HG02981 (cell line): ENCODE measurements around the gene RHOBTB1.
"Not testable (repeated sequence)": the region's sequence is repeated elsewhere in the genome, so short reads cannot be mapped to it uniquely, and the experiment has no call there.

ENCODE experiments used
- ATAC-seq: cut with Tn5 transposase; IDR thresholded peaks from one replicate; pipeline ENCODE4 v1.9.1; 2021; ENCODE audit warnings: mild to moderate bottlenecking, moderate library complexity; ENCODE audit not compliant: unreplicated experiment

Gene RHOBTB1

DNA sequence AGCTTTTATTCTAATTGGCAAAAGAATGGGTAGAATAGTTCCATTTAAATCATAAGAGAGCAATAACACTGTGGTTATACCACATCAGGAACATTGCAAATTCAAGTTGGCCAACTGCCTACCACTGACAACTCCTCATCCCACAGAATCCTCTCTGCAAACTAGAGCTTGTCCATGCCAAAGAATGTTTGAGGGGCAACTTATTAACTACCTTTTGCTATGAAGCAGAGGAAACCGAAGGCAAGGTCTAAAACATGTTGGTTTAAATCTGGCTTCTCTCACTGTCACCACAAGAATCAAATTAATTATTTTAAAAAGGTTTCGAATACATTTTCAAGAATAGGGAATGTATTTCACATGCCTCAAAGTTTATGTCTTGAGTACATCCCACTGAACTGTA is 36.0 kb downstream of the RHOBTB1 start:
- ATAC-seq = no peak

DNA sequence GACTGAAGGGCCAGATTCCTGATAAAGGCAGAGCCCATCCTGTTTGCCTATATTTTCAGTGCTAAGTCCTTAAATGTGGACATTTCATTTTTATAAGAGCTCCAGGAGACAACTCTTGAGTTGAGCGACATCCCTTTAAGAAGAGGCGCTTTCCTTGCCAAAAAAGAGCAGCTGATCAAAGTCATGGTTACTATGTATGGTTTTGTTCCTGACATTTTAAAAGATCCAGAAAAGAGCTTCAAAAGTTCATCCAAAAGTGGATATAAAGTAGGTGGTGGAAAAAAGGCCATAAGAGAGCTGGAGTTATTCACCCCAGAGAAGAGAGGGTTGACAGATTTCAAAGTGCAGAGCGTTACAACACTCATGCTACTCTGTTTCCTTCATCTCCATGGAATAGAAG is 36.7 kb downstream of the RHOBTB1 start:
- ATAC-seq = no peak

- not testable (repeated sequence) for ATAC-seq
Measured at GRCh38 chr10:60906825-60907224, 37.2 kb downstream of the RHOBTB1 start.

GRCh38 chr10:60906411-60906810 is 37.6 kb downstream of the RHOBTB1 start:
- ATAC-seq = no peak

GRCh38 chr10:60905580-60905979 is 38.4 kb downstream of the RHOBTB1 start:
- no peak for ATAC-seq

DNA sequence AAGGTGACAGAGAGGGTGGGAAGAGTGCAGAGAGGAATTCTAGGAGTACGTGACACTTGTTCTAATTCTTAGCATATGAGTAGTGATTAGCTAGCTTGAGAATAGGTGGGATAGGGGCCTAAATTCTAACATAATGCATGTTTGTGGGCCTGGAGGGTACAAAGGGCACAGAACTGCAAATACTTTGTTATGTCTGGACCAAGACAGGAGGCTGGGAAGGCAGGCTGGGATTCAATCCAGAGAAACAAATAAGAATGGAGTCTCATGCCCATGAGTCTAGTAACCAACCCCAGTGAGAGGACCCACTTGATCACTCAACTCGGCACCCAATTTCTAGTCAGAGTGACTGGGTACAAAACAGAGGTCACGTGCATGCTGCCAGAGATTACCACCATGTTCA is 40.9 kb downstream of the RHOBTB1 start:
- no peak for ATAC-seq

GRCh38 chr10:60901561-60902235 is 42.3 kb downstream of the RHOBTB1 start:
- no peak for ATAC-seq

DNA sequence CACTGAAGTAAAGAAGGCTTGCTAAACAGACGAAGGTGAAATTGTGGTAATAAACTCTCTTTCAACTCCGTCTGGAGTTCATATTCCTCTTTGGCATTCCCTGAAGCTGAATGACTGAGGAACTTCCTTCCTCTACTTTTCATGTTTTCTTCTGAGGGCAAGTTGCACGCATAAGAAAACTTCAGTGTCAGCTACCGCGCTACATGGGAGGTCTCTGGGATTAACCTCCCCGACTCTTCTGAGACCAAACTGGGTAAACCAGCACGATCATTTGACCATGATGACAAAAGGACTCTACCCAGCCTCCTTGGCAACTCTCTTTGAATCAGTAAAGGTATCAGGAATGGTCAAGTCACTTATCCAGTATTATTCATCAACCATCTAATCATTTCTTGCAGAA is 44.7 kb downstream of the RHOBTB1 start:
- ATAC-seq = no peak

DNA sequence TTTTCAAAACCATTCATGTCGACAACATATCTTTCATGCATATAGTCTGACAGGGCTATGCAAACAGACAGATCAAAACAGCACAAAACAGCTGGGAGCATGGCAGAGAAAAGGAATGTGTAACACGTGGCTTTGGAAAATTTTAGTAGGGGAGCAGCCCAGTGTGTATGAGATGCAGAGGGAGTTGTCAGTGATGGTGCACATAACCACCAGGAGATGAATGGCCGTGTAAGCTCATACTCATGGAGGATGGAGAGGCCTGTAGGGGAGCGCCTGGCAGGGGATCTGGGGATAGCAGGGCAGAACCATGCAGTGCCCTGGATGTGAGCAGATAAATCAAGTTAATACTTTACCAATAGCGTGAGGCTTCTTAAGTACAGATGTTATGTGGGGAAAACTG is 45.7 kb downstream of the RHOBTB1 start:
- no peak for ATAC-seq

- no peak for ATAC-seq
Measured at GRCh38 chr10:60896810-60897209, 47.2 kb downstream of the RHOBTB1 start.

- ATAC-seq = no peak
Measured at GRCh38 chr10:60896033-60896432, 48.0 kb downstream of the RHOBTB1 start.

DNA sequence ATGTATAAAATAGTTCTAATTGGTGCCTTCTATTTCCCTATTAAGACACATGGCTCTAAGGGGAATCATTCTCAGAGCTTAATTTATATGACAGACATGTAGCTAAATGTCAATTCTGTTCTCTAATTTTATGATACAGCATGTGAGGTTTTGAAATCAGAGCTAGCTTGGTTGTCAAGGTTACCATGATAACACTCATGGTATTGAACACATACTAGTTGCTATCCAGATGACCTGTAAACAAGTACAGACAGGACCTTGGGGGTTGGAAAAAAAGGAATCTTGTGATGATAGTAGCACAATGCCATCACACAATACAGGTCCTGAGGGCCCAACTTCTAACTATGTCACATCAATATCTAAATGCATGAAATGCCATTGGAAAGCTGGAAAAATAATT is 49.2 kb downstream of the RHOBTB1 start:
- ATAC-seq = no peak

DNA sequence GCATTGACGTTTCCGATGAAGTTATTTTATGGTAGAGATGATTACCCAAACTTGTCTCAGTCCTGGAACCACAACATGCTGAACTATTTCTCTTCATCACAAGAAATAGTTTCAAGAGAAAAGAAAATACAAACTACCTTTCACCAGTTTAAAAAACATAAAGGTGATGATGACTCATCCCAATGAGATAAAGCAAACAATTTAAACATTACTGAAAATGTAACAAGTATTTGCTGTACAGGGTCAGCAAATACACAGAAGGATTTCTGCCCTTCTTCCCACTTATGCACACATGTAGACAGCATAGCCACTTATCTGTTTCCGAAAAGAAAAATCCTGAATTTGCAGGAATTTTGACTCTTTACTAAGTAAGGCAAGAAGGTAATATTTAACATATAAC is 50.8 kb downstream of the RHOBTB1 start:
- no peak for ATAC-seq

GRCh38 chr10:60892571-60892970 is 51.4 kb downstream of the RHOBTB1 start:
- no peak for ATAC-seq

GRCh38 chr10:60890811-60891210 is 53.2 kb downstream of the RHOBTB1 start:
- no peak for ATAC-seq

DNA sequence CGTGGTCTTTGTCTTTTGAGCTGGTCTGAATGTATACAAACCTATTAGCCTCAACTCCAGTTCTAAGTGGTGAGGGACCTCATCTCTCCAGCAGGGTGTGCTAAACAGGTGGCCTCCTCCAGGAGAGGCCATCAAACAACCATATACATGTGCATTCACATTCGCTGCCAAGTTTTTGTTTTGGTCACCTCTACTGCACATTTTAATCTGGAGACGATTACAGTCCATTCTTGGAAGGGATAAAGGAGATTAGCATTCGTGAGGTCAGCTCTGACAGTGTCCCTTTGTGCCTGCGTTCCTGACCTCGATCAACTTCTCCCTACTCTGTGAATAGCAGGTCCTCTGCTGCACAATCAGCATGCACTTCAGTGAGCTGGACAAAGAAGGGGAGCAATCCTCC is 60.8 kb downstream of the RHOBTB1 start:
- ATAC-seq = peak; percentile 75

DNA sequence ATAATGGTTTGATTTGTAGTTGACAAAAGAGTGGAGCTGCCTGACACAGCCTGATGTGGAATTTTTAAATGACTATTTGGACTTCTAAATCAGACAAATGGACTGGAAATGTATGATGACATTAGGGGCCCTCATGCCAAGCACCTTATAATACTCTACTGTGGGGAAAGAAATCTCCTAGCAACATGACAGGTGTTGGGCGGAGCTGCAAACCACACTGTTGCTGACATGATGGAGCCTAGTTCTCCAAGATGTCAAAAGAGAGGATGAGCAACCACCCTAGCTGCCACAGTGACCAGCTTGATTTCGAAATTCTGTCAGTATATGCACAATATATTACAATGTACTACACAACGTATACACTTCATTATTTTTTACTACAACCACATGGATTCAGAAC is 65.8 kb downstream of the RHOBTB1 start:
- ATAC-seq = no peak

GRCh38 chr10:60877777-60878120 is 66.2 kb downstream of the RHOBTB1 start:
- no peak for ATAC-seq

- ATAC-seq = no peak
Measured at GRCh38 chr10:60877061-60877776, 66.8 kb downstream of the RHOBTB1 start.

- ATAC-seq = no peak
Measured at GRCh38 chr10:60873758-60874157, 70.2 kb downstream of the RHOBTB1 start.

DNA sequence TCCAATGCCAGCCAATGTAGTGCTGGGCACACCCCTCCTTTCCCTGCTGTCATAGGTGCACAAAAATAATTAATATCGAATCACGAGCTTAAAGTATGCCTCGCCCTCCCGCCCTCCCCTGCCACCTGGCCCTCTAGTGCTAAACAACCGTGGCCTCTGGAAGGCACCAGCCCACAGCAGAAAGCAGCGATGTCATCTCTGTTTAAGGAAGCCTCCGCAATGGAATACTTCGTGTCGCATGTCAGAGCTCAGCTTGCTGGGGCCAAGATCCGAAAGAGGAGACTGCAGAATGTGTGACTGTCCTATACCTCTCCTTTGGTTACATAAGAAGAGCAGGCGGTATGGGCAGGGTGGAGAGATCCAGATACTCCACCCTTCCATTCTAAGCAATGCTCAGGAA is 71.5 kb downstream of the RHOBTB1 start:
- ATAC-seq = no peak

- ATAC-seq = no peak
Measured at GRCh38 chr10:60871215-60871614, 72.8 kb downstream of the RHOBTB1 start.

GRCh38 chr10:60870803-60871202 is 73.2 kb downstream of the RHOBTB1 start:
- no peak for ATAC-seq
